ENCODE data around the gene MAOB.
"Not testable (repeated sequence)": the region's sequence is repeated elsewhere in the genome, so short reads cannot be mapped to it uniquely, and the experiment has no call there.

The MAOB gene

DNA sequence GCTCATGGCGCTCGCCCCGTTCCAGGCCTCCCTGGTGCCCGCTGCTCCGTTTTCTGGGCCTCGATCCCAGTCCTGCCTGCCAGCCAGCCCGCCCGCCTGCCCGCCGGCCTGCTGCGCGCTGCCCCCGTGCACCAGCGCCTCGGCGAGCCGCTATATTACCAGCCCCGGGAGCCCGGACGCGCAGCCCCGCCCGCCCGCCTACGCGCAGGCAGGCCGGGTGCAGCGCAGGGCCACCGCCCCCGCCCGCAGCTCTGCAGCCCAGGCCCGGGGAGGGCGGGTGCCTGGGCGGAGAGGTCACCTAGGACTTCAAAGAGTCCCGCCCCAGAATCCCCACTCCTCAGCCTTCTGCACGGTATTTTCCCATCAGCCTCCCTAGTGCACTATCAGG is at the start of gene MAOB:
TSS of gene MAOB (minus strand) at position 157 of the 388 bp plus-strand sequence. CDS start at position 6, 151 bp downstream.
- no peak for DNase-seq

DNA sequence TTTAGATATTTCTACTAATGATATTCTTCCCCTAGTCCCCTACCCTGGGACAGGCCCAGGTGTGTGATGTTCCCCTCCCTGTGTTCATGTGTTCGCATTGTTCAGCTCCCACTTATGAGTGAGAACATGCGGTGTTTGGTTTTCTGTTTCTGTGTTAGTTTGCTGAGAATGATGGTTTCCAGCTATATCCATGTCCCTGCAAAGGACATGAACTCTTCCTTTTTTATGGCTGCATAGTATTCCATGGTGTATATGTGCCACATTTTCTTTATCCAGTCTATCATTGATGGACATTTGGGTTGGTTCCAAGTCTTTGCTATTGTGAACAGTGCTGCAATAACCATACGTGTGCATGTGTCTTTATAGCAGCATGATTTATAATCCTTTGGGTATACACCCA is 39.8 kb upstream of the MAOB start:
- not testable (repeated sequence) for DNase-seq

DNA sequence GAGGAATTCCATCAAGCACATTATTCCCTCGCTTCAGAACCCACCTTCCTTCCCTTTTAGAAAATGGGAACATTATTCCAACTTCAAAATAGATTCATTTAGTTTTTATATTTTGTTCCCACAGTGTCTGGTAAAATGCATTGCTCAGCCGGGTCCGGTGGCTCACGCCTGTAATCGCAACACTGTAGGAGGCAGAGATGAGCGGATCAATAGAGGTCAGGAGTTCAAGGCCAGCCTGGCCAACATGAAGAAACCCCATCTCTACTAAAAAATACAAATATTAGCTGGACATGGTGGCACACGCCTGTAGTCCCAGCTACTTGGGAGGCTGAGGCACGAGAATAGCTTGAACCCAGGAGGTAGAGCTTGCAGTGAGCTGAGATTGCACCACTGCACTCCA is 28.5 kb upstream of the MAOB start:
- DNase-seq: not testable (repeated sequence)

DNA sequence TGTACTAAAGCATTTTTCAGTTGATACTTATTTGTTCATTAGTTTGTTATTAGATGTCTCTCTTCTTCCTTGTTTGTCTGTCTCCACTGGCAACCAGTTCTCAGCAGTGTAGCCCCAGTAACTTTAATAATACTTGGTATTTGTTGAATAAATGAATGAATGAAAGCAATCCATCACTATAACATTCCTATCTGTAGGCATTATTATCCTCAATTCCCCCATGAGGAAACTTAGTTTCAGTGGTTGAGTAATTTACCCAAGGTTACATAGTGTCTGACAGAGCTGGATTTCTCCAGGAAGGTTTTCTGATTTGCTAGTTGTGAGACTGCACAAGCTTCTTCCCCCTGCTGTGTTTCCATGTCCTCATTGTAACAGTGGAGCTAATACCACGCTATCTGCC is 27.8 kb upstream of the MAOB start:
- DNase-seq: no peak

DNA sequence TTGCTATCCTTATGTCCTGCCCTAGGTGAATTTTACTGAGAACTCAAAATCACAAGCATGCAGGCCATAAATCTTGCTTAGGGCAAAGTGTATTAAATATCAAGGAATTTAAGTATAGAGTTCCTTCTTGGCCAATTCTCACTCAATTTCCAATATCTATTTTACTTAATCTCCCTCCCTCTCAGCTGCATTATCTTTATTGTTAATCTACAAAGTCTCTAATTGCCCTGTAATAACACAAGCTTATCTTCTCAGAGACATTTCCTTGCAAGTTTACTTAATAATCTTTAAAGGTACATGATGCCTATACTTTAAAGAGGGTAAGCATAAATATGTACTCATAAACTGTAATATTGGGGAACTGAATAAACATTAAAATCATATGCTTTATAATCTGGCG is 26.9 kb upstream of the MAOB start:
- DNase-seq: no peak

DNA sequence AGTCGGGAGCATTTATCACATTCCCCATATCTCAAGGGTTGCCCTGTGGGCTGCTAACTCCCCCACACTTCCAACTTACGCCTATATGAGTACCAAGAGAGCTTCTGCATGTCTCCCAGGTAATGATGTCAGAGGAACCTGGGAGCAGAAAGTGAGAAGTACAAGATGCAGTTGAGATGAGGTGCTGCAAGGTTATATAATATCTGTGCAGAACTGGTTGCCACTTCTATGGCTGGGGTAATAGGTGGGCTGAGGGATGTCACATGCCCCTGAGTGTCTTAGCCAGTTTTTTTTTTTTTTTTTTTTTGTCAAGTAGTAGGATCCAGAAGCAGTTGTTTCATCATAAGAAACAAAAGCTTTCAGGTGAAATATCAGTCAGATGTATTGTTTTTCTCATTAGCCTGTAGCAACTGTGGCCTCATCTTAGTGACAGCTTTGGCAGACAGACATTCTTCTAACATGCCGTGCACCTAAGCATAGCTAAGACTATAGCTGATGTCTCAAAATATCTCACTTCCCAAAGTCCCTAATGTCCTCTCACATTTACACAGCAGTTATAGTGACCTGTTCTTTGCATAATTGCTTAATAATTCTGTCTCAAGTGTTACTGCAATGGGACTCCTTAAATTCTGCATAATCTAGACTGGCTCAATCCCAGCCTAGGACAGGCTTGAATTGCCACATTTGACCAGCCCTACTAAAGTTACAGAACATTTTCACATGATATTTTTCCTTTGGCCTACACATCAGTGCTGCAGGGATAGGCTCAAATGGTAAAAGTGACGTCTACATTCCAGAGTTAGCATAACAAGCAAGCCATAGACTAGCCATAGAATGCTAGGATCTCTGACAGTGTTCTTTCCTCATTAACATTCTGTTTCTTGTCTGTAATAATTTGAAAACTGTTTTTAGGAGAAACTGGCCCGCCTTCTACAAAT is 17.9 kb upstream of the MAOB start:
- no peak for DNase-seq

DNA sequence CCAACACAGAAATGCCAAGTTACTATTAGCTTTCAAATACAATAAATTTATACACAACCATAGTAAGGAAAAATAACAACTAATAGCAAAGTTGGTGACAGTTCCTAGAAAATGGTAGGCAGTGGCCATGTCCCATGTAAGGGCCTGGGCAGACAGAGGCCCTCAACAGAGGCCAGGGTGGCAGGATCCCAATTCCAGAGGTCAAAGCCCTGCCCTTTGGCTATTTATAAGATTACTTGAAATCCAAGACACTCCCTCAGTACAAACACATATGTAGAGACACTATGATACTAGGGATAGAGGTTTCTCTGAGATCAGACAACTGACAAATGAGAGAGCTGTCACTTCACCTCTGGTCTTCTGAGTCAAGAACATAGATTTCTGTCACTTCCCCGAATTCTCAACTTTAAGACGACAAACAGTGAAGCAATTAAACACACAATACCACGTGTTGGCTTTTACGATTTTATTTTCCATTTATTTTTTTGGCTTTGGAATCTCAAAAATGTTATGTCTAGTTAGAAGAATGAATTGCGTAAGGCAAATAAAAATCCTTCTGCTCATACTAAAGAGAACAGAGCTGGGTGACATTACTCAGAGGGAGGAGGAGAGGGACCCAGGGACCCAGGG is 16.3 kb upstream of the MAOB start:
- no peak for DNase-seq

DNA sequence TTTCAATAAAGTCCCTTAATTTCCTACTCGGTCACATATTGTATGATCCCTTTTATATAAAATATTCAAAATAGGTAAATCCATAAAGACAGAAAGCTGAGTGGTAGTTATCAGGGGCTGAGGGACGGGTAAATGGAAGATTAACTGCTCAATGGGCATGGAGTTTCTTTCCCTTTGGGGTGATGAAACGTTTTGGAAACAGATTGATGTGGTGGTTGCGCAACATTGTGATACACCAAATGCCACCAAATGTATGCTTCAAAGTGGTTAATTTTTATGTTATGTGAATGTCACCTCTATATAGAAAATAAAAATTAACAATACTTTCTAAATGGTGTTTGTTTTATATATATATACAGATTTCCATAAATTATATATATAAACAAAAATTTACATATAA is 15.0 kb upstream of the MAOB start:
- no peak for DNase-seq

DNA sequence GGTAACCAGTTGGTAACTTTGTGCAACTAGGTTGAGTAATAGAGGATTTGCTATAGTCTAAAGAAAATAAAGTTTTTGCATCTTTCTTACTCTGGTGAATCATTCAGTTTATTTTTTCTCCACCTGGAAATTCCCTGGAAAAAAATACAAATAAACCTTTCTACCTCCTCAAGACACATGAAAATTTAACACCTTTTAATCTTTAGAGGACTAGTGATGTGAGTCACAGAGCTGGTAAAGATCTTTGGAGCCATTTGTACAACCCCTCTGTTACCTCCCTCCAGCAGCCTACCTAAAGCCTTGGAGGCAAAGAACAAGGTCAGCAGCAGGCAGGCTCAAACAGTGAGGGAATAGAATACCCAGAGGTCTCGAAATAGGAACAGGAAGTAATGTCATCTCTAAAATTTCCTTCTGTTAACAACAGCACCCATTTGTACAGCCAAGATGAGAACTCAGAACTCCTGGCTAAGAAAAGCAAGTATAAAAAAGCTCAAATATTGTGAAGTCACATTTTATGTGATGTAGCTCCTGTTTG is 10.2 kb upstream of the MAOB start:
- no peak for DNase-seq

DNA sequence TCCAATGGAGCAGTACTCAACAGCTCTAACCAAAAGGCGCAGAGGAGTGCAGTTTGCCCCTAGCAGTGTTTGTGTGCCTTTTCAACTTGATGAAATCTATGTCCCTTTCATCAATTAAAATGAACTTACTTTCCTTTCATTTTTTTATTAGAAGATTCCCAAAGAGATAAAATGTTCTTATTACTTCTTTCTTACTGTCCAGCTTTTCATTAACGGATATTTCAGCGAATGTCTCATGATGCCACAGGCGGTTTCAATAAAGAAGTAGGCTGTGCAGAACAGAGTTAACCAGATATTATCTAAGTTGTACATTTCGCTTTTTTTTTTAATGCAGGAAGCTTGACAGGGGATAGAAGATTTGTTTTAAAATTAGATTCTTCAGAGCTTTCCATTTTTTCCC is 3.4 kb upstream of the MAOB start:
- no peak for DNase-seq

DNA sequence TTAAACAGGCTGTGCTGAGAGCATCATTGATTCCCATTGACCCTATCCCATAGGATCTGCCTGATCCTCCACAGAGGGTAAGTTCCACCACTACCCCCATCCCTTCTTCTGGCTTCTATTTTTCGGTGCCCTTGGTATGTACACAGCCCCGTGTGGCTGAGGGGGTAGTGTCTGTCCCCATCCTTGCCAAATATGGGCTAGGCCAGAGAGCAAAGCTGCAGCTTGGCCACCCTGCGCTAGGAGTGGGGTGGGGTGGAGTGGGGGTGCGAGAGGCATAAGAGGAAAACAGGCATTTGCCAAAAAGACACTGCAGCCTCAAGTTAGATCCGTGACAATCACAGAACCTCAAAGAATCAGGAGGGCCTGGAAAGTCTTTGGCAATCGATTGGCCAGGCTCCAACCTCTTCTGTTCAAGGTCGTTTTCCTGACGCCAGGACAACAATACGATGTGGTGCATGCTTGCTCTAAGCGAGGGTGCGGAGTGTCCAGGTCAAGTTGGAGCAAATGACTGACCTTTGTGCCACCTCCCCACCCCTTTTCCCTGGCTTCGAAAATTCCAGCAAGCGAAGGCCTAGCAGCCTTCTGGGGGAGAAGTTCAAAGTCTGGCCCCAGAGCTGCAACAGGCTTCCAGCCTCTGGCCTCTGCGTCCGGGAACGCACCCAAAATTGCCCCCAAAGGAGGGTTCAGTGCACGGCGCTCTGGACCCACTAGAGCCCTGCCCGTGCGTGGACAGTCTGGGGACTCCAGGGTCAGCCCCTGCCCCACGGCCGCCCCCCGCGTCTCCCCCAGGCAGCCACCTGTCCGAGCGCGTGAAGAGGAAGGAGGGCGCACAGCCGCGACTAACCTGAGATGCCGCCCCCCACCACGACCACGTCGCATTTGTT is 598 bp downstream of the MAOB start:
- no peak for DNase-seq

DNA sequence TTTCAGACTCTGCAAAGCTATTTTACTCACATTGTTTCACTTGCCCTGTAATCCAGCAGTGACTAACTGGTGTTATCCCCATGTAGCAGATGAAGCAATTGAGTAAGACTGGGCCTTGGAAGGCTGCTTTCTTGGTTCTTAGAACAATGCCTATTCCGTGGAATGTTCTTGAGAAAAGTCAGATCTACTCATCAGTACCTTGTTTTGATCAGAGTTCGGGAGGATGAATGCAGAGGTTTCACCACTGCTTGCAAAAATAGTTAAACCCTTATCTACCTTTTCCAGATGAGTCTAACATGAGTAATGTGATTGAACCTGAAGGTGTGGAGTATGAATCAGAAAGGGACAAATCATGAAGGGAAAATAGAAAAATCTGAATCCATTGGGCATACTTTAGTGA is 1.8 kb downstream of the MAOB start:
- DNase-seq: no peak

DNA sequence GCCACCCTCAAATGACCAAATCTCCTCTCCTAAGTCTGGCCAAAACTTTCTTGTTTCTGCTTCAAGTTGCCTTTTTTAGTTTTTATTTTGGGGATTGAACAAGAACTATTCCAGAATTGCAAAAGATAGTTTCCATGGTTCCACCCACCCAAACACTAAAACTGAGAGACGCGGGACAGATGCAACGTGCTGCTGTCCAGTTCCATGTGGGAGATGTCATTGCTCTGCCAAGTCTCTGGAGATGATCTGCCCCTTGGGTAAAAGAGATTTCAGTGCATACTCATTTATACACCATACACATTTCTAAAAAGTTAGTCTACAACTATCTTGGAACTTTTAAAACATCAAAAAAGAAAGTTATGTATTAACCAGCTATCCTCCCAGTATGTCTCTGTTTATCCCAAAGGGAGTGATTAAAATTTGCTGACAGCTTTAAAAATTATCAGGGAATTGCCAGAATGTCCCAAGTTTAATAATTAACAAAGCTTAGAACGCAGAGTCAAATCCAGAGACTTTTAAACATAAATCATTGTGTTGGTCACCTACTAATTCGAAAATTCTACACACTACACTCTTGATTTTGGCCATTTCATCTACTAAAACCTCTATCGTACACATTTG is 3.2 kb downstream of the MAOB start:
- DNase-seq: no peak

DNA sequence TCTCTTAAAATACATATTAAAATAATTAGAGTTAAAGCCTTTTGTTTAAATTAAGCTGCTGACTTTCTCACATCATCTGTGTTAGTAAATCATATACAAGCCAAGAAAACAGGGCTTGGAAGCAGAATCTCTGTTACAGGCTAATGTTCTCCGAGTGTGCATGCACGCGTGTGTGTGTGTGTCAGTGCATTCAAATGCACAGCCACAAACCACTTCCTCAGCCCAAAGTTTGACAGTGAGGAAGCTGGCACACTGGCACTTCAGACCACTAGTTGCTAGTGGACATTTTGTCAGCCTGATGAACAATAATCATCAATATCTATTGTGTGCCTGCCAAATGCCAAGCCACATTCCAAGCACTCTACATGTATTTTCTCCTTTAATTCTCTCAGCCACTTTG is 5.6 kb downstream of the MAOB start:
- no peak for DNase-seq

DNA sequence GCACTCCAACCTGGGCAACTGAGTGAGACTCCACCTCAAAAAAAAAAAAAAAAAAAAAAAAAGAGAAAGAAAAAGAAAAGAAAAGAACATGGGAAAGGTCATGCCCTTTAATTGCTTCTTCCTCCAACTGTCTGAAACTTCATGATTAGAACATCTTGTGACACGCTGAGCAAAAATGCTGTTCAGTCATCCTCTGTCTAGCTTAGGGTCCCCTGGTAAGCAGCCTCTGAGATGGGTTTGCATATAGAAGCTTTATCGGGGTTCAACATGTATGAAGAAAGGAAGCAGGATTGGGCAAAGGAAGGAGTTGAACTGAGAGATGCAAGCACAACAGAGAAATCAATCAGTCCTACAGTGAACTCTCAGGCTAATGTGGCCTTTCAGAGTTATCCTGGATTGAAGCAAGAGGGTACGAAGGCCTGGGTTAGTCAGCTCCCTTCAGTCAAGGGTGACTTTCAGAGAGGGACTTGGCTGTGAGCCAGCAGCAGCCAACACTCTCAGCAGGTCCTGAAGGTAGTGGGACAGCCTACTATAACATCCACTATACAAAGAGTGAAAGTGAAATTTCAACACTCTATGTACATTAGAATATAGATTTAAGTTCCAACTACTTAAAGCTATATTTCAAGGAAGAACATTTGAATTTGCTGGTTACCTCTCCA is 11.4 kb downstream of the MAOB start:
- DNase-seq: no peak

DNA sequence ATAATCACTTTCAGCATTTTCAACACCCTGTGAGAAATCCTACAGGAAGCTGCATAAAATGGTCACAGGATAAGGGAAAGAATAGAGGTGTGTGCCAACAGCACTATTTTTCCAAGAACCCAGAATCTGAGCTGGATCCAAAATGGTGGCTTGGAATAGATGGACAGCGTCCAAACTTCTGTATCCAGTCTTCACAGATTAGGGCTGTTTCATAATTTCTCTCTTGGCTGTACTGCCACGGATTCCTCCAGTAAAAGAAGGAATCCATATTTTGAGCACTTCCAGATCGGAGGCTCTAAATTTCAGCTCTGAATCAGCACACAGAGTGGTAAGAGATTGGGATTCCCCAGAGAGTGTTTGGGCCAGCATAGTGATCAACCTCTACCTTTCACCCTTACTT is 12.2 kb downstream of the MAOB start:
- DNase-seq: no peak

DNA sequence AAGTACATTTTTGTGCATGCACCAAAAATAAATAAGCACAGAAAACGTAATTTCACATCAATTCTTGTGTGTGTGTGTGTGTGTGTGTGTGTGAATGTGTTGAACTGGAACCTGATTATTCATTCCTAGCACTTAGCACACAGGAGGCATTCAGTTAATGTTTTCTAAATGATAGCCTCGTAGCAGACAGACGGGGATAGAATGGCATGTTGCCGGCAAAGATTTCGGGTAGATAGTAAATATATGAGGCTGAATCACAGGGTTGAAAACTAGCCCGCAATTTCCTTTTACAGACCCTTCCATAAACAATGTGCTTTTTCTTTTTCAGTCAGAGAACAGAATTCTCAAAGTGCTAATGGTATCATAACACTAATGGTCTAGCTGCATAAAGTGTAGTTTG is 13.5 kb downstream of the MAOB start:
- DNase-seq: no peak

DNA sequence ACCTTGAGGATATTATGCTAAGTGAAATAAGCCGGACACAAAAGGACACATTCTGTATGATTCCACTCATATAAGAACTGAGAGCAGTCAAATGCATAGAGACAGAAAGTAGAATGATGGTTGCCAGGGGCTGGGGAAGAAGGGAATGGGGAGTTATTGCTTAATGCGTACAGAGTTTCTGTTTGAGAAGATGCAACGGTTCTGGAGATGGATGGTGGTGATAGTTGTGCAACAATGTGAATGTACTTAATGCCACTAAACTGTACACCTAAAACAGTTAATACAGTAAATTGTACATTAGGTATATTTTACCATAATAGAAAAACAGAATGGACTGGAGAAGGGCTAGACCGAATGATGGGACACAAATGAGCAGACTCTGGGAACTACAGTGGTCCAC is 15.8 kb downstream of the MAOB start:
- DNase-seq: no peak

DNA sequence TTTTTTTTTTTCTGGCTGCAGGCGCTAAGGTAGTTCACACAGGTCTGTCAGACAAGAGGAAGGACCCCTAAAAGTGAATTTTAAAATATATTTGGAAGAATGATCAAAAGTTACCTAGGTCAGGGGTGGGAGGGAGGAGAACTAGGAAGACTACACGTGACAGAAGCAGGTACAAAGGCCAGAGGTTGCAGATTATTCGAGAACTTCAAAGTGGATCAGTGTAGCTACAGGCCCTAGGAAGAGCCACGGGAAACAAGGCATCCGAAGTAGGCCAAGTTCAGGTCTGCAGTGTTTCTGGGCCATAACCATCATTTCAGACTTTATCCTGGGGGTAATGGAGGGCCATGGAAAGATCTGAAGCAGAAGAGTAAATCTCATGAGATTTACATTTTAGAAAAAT is 16.5 kb downstream of the MAOB start:
- DNase-seq: no peak

DNA sequence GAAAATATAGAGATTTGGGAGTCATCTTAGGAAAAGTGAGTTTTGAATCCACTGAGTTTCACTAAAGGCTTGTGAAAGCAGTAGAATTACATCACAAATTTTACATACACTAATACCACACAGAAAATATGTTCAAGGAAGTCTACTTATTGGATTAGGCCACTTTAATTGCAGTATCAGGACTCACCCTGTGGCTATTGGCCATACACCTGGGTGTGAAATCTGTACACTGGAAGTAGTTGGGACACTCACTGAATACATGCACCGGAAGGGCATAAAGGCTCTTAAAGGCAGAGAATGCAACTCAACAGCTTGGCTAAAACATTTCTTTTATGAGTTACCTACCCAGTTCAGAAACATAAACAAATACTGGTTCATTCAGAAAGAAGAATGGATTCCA is 19.8 kb downstream of the MAOB start:
- no peak for DNase-seq

DNA sequence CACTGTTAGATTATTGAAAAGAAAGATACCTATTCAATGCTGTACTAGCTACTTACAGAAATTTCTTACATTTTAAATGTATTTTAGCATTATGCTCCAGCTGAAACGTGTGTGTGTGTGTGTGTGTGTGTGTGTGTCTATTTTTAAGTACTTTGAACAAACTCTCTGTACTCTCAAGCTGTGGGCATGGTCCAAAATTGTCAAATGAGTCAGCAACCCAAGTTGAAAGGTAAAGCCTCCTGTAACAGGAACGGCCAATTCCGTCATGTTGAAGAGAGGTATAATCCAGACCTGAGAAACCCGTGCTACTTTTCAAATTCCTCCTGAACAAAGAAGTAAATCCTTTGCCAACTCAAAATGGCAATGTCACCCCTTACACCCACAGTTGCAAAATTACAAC is 20.5 kb downstream of the MAOB start:
- no peak for DNase-seq

Data from CD4-positive, alpha-beta T cell treated with Interleukin-4 for 1 hour (primary cell).